Measurements from ENCODE around the gene ABCA2.
"Not testable (repeated sequence)": the region's sequence is repeated elsewhere in the genome, so short reads cannot be mapped to it uniquely, and the experiment has no call there.

Gene ABCA2

GRCh38 chr9:137066096-137066861 lies 38.2 kb upstream of the ABCA2 start:
- DNase-seq (ENCODE audit: low read depth) = no peak
- no peak for TF ChIP-seq CTCF (IDR thresholded peaks at IDR 0.05; ENCODE audit: control insufficient read depth, insufficient read depth, low read depth, low read length, missing control alignments)
- no peak overlapping the region for H3K4me3 ChIP-seq (ENCODE audit: control insufficient read depth, low read depth, low read length)

GRCh38 chr9:137065336-137065967 lies 37.4 kb upstream of the ABCA2 start:
- no peak overlapping the region for H3K4me3 ChIP-seq (ENCODE audit: control insufficient read depth, low read depth, low read length)
- no peak for TF ChIP-seq CTCF (IDR thresholded peaks at IDR 0.05; ENCODE audit: control insufficient read depth, insufficient read depth, low read depth, low read length, missing control alignments)
- DNase-seq (ENCODE audit: low read depth) = no peak

- DNase-seq (ENCODE audit: low read depth) = no peak
- TF ChIP-seq CTCF (IDR thresholded peaks at IDR 0.05; ENCODE audit: control insufficient read depth, insufficient read depth, low read depth, low read length, missing control alignments) = no peak
- H3K4me3 ChIP-seq (ENCODE audit: control insufficient read depth, low read depth, low read length) = no peak overlapping the region
Measured at GRCh38 chr9:137064880-137065164, 36.8 kb upstream of the ABCA2 start.

GRCh38 chr9:137064027-137064879 lies 36.2 kb upstream of the ABCA2 start:
- no peak for DNase-seq (ENCODE audit: low read depth)
- no peak overlapping the region for H3K4me3 ChIP-seq (ENCODE audit: control insufficient read depth, low read depth, low read length)
- peak; percentile 97 for TF ChIP-seq CTCF (IDR thresholded peaks at IDR 0.05; ENCODE audit: control insufficient read depth, insufficient read depth, low read depth, low read length, missing control alignments)

GRCh38 chr9:137063311-137064026 lies 35.4 kb upstream of the ABCA2 start:
- DNase-seq (ENCODE audit: low read depth) = no peak
- TF ChIP-seq CTCF (IDR thresholded peaks at IDR 0.05; ENCODE audit: control insufficient read depth, insufficient read depth, low read depth, low read length, missing control alignments) = no peak
- H3K4me3 ChIP-seq (ENCODE audit: control insufficient read depth, low read depth, low read length) = no peak overlapping the region

- H3K4me3 ChIP-seq (ENCODE audit: control insufficient read depth, low read depth, low read length); DNase-seq (ENCODE audit: low read depth): not testable (repeated sequence)
Measured at GRCh38 chr9:137062798-137063197, 34.8 kb upstream of the ABCA2 start.
